Upper lobe of left lung (tissue), 6 donors: ENCODE results near the gene FAM47E. TPM values are rescaled to one million over a fixed set of nuclear protein-coding genes. Genes with fewer than 3 reads are reported as not detected.

Experiments
- ATAC-seq, 2 donors: fragments of 200-7000 bp; cut with Tn5 transposase; one replicate each; pipeline ENCODE4 v1.9.1; 2022; ENCODE audit warnings: mild to moderate bottlenecking in 2 of 2, moderate library complexity in 2 of 2; ENCODE audit not compliant: low FRiP score in 2 of 2
- DNase-seq, 2 donors: peaks; one replicate each; pipeline ENCODE4 v3.0.0-alpha.2; 2019 to 2020
- H3K27ac ChIP-seq, 4 donors: fragments of 200-600 bp; sonication (generic); one replicate each; pipeline ENCODE4 v1.5.1; 2016 to 2019
- H3K27me3 ChIP-seq, 4 donors: fragments of 200-600 bp; sonication (generic); one replicate each; pipeline ENCODE4 v1.5.1; 2017 to 2019
- H3K36me3 ChIP-seq, 4 donors: fragments of 200-600 bp; sonication (generic); one replicate each; pipeline ENCODE4 v1.5.1; 2016 to 2019
- H3K4me1 ChIP-seq, 4 donors: fragments of 200-600 bp; sonication (generic); one replicate each; pipeline ENCODE4 v1.5.1; 2018 to 2019
- H3K4me3 ChIP-seq, 4 donors: fragments of 200-600 bp; sonication (generic); one replicate each; pipeline ENCODE4 v1.5.1; 2017 to 2019; ENCODE audit warnings: mild to moderate bottlenecking in 2 of 4, moderate library complexity in 1 of 4
- H3K9me3 ChIP-seq, 4 donors: fragments of 200-600 bp; sonication (generic); one replicate each; pipeline ENCODE4 v1.5.1; 2018 to 2019
- CTCF ChIP-seq, 6 experiments: fragments of 450-650 bp in 4 of 6; fragments of 200-600 bp in 2 of 6; sonication (generic) in 2 of 6; IDR thresholded peaks; one replicate each; pipeline ENCODE4 v1.5.1; 2016 to 2019; ENCODE audit warnings: antibody characterized with exemption in 6 of 6
- EP300 ChIP-seq, 4 donors: sonication (generic); formaldehyde crosslinking; IDR thresholded peaks; one replicate each; pipeline ENCODE4 v1.5.1; 2017; ENCODE audit warnings: antibody characterized with exemption in 4 of 4, control low read depth in 2 of 4
- POLR2A ChIP-seq, 4 donors: fragments of 450-650 bp; IDR thresholded peaks; one replicate each; pipeline ENCODE4 v1.5.1; 2016 to 2017; ENCODE audit warnings: antibody characterized with exemption in 4 of 4, mild to moderate bottlenecking in 2 of 4
- POLR2AphosphoS5 ChIP-seq, 2 donors: sonication (generic); formaldehyde crosslinking; IDR thresholded peaks; one replicate each; pipeline ENCODE4 v1.5.1; 2017; ENCODE audit warnings: antibody characterized with exemption in 2 of 2
- WGBS, 2 donors: methylation state at CpG; one replicate each; pipeline ENCODE4 v1.1.5; 2017 to 2018; 5-methylcytosine and 5-hydroxymethylcytosine counted together
- total RNA-seq, 6 donors: library from RNA; depleted of rRNA in 4 of 6; stranded (reverse); fragments of >200 nt in 4 of 6; gene quantifications; one replicate each; pipeline versions ENCODE4 v1.1.0 to v1.2.1, GENCODE V29; 2016 to 2021
- donor health status: DM: no; HTN: no; CAD: no; lungs with moderate emphysema.
- donor health status: DM: no; HTN: yes; CAD: no; lungs with severe emphysema.

The FAM47E gene
- total RNA-seq, 6 donors from 2014 or later = 4.0 to 17.5 (median 6.5) TPM

DNA sequence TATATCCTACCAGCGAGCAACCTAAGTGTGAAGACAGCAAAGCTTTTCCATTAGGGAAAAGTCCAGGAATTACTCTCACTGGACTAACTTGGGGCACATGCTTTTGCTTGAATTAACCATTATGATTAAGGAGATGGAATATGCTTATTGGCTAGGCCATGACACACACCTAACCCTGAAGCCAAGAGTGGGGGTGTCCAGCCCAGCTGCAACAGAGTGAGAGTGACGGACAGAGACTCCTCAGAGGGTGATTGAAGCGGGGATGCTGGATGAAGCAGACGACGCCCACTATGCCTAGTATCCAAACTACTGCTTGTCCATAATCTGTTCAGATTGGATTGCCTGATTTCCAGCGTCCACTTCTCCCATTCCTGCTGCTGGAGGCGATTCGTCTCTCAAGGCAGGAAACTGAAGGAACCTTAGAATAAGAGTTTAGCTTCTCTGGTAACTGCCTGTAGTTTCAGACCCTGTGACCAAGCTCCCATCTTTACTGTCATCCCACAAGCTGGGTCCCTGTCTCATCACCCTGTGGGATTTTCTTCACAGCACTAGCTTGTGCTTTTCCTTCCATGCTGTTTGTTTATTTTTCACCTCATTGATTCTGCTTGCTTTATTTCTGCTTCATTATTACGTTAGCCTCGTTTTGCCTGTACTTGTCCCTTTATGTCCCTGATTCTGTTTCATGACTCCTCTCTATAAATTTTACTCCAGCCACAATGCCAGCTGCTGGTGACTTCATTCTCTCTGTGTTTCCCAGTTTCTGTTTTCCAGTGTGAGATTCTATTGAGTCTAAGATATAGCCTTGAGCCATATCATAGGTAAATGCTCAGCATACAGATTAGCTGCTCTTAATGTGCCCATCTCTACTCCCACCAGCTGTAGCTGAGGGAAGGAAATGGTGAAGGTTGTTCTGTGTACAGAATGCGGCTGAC is 19.0 kb downstream of the FAM47E start:
- Histone ChIP-seq H3K27ac (no peak overlapping the region), H3K27me3 (no peaks in the 10 kb centered on the region), H3K4me3 (no peak overlapping the region), H3K4me1 (peaks cover 0 to 4% (median 0%) of the 10 kb centered on the region in 4 donors), H3K36me3 (no peaks in the 10 kb centered on the region), H3K9me3 (no peaks in the 10 kb centered on the region)
- ATAC-seq (peak in 1 of 2 donors; percentile 59), DNase-seq (no peak)
- TF ChIP-seq EP300 (IDR thresholded peaks at IDR 0.05) (no peak), CTCF (IDR thresholded peaks at IDR 0.05) (no peak), POLR2AphosphoS5 (IDR thresholded peaks at IDR 0.05) (no peak), POLR2A (IDR thresholded peaks at IDR 0.05) (no peak)
- WGBS, 2 donors = 76 to 86% methylated on average over 11 of the region's 11 CpGs

DNA sequence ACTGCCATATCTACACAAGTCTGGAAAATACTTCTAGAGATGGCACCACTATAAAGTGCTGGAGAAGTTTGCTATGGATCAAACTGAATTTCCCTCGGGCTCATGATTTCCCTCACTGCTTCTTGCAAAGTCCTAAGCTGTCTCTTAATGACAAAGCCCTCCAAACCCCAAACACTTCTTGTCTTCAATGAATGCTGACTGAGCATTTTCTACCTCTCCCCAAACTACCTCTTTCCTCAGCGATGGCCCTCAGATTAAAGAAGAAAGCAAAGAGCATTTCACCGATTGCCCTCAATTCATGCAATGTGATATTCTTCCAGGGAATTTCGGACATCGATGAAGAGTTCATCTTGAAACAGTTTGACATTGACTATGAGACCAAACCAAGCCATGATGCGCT is 19.7 kb downstream of the FAM47E start:
- Histone ChIP-seq H3K4me3 (no peak overlapping the region), H3K36me3 (no peaks in the 10 kb centered on the region), H3K27me3 (no peaks in the 10 kb centered on the region), H3K9me3 (no peaks in the 10 kb centered on the region), H3K27ac (no peak overlapping the region), H3K4me1 (peaks cover 0 to 4% (median 0%) of the 10 kb centered on the region in 4 donors)
- TF ChIP-seq EP300 (IDR thresholded peaks at IDR 0.05) = no peak
- TF ChIP-seq CTCF (IDR thresholded peaks at IDR 0.05) = no peak
- no peak for TF ChIP-seq POLR2A (IDR thresholded peaks at IDR 0.05)
- no peak for TF ChIP-seq POLR2AphosphoS5 (IDR thresholded peaks at IDR 0.05)
- WGBS, 2 donors = 88 to 94% methylated on average over 6 of the region's 6 CpGs
- ATAC-seq = no peak
- no peak for DNase-seq

- ATAC-seq (no peak), DNase-seq (no peak)
- no peak overlapping the region for H3K4me3 ChIP-seq
- TF ChIP-seq POLR2AphosphoS5 (IDR thresholded peaks at IDR 0.05) (no peak), EP300 (IDR thresholded peaks at IDR 0.05) (no peak), CTCF (IDR thresholded peaks at IDR 0.05) (no peak), POLR2A (IDR thresholded peaks at IDR 0.05) (no peak)
- H3K27me3 ChIP-seq = no peaks in the 10 kb centered on the region
- no peaks in the 10 kb centered on the region for H3K9me3 ChIP-seq
- peaks cover 0 to 4% (median 0%) of the 10 kb centered on the region in 4 donors for H3K4me1 ChIP-seq
- no peak overlapping the region for H3K27ac ChIP-seq
- no peaks in the 10 kb centered on the region for H3K36me3 ChIP-seq
Observed at GRCh38 chr4:76272073-76272472, 20.6 kb downstream of the FAM47E start.

DNA sequence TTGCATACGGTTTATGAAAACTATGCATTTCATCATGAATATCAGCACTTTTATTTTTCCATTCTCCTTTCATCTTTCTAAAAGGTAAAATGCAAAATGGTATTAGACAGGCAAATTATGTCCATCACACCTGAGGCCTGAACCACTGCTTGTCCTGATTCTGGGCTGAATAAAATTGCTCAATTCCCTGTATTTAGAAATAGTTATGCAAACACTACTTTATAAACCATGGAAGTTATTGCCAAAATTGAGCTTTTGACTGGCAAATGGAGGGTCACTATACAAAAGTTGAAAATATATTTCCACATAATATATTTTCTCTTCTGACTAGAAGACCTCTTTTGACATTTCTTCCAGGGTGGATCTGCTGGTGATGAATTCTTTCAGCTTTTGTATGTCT is 21.1 kb downstream of the FAM47E start:
- no peak for ATAC-seq
- TF ChIP-seq POLR2A (IDR thresholded peaks at IDR 0.05) (no peak), EP300 (IDR thresholded peaks at IDR 0.05) (no peak), CTCF (IDR thresholded peaks at IDR 0.05) (no peak), POLR2AphosphoS5 (IDR thresholded peaks at IDR 0.05) (no peak)
- WGBS, 2 donors = 0 to 50% methylated on average over 1 of the region's 1 CpG

More for the DNA sequence above, 21.1 kb downstream of the FAM47E start:
- H3K27ac ChIP-seq = no peak overlapping the region
- H3K9me3 ChIP-seq = no peaks in the 10 kb centered on the region
- no peak overlapping the region for H3K4me3 ChIP-seq
- peaks cover 0 to 4% (median 0%) of the 10 kb centered on the region in 4 donors for H3K4me1 ChIP-seq
- H3K36me3 ChIP-seq = no peaks in the 10 kb centered on the region
- no peak for DNase-seq
- no peaks in the 10 kb centered on the region for H3K27me3 ChIP-seq
